Renal cortical epithelial cell (primary cell): ENCODE data around the gene ZNF446. TPM values are rescaled to one million over a fixed set of nuclear protein-coding genes. Genes with fewer than 3 reads are reported as not detected.
"Not testable (repeated sequence)": the region's sequence is repeated elsewhere in the genome, so short reads cannot be mapped to it uniquely, and the experiment has no call there.

Experiments
- DNase-seq: peaks from one replicate; pipeline ENCODE4 v3.0.0-alpha.2; 2011; ENCODE audit warnings: low read depth
- total RNA-seq: library from RNA; depleted of rRNA; stranded (reverse); fragments of >200 nt; gene quantifications from 2 replicates; pipeline ENCODE4 v1.2.3, GENCODE V29; 2014

ZNF446 gene
- total RNA-seq = 5.4 and 11.1 TPM in 2 replicates

DNA sequence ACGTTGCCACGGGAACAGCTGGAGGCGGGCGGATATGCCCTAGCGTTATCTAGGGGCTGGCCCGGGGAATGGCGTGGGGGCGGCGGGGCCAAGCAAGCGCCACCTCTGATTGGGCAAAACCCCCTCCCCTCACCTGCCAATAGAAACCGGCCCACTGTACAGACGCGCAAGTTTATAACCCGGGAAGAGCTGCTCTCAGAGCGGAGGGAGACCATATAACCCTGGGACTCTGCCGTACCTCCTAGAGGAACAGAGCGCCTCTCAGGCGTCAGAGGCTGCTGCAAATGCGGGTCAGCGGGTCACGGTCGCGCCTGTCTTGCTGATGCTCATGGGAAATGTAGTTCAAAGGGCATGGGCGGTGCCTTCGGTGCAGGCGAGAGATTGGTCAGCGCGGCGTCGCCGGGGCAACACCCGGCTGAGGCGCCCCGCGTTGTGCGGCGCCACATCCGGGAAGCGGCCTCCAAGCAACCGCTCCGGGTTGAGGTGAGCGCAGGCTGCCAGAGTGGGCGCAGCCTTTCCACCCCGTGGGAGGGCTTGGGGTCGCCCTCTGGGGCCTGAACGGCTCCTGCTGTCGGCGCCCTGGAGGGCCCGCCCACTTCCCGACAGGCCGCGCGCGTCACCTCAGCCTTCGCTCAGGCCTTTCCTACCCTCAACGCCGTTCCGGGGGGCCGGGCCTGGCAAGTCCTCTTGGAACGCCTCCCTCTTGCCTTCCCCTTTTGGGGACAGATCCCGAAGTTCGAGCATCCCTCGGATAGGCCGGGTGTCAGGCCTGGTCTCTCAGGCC, at the start of gene ZNF446:
ZNF446 (plus strand) TSS at position 639 of the 784 bp plus-strand sequence. CDS start 867 bp downstream, outside the sequence.
- DNase-seq = peak; percentile 94

DNA sequence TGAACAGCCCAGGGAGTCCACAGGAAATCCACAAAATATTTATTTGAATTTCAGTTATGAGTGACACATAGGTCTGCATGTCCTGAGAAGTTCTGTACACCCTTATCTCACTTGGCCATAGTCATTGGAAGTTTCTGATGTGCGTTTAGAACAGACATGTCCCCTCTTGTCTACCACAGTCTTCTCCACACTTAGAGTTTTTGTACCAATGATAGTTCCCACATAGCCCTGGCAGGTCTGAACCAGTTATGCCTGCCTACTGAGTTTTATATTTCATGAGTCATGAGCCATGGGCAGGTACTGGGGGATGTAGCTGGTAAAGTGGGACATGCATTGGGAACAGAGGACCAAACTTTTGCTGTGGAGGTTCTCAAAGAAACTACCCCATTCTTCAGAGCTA, 47.5 kb upstream of the ZNF446 start:
- DNase-seq = no peak

DNA sequence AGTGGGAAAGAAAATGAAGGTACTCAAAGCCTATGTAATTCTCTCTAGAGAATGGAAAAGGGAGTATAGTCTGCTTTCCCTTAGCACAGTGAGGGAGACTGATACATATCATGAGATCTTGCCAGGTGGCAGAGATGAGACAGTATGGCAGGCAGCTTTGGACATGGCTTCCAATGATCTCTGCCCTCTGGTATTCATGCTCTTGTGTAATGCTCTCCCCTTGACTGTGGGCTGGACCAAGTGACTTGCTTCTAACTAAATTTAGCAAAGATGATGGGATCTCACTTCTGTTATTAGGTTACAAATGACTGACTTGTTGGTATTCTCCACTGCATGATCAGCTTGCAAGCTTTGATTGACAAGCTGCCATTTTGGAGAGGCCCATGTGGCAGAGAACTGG, 46.4 kb upstream of the ZNF446 start:
- no peak for DNase-seq

DNA sequence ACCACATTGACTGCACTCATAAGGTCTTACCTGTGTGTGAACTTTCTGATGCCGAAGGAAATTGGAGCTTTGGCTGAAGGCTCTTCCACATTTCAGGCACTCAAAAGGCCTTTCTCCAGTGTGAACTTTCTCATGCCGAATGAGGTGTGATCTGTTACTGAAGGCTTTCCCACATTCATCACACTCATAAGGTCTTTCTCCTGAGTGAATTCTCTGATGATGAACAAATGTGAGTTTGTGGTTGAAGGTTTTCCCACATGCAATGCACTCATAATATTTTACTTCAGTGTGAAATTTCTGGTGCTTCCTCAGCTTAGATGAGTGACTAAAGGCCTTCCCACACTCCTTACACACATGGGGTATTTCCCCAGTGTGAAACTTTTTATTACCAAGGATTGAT, 41.9 kb upstream of the ZNF446 start:
- DNase-seq = peak; percentile 27

DNA sequence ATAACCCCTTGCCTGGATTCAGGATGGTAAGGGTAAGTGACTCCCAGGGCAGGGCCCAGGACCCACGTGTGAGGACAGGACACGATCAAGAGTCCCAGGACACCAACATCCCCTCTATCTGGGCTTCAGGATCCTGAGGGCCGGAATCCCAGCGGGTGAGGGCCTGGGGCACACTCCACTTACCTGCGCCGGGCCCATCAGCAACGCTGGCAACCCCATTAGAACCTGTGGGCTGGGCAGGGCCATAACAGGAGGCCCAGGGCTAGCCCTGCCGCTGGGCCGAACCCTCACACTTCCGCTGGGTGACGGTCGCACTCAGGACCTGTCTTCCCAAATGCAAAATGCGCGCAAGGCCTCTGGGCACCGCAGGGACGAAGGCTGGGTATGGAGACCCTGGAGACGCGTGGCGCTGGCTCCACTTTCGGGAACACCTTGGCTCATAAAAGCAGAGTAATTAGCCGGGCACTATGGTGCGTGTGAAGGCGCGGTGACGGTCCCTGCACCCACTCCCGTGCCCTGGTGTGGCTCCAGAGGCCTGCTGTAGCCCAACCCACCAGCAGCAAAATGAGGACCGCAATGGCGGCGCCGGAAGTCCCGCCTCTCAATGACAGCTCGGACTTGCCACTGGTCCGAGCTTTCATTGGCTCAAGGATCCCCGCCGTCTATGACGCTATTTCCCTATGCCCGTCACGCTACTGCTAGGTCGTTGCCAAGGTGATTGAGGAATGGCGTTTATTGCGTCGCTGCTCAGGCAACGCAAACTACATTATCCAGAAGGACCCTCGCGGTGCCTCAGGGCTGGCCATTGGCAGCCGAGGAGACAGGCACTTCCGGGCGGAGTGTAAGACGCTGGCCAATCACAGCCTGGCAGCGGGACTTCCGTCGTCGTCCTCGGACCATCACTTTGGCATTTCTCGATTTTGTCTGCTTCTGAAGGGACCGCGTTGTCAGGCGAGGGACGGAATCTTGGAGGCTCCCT, 36.3 kb upstream of the ZNF446 start, which contains the start of gene ZNF132:
ZNF132 (minus strand) TSS at position 578 of the 979 bp plus-strand sequence; CDS start at position 246, 332 bp downstream.
- DNase-seq = peak; percentile 100

DNA sequence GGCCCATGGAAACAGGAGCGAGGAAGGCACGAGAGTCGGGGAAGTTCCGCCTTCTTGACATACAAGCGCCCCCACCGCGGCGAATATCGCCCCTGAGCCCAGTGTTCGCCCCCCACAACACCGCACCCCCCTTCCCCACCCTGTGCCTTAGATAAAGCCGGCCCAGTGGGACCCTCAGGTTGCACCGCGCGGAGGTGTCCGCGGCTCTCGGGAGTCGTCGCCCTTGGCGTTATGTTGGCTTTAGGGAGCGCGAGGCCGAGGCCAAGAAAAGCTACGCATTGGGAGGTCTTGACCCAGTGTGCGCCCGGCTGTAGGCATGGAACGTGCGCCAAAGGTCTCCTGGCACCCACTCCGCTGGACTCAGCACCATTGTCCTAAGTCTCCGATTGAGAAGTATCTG, 35.6 kb upstream of the ZNF446 start:
- DNase-seq = no peak

DNA sequence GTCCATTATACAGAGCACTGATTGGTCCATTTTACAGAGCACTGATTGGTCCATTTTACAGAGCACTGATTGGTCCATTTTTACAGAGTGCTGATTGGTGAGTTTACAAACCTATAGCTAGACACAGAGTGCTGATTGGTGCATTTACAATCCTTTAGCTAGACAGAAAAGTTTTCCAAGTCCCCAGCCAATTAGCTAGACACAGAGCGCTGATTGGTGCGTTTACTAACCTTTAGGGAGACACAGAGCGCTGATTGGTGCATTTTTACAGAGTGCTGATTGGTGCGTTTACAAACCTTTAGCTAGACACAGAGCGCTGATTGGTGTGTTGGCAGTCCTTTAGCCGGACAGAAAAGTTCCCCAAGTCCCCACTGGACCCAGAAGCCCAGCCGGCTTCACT, 33.2 kb upstream of the ZNF446 start:
- DNase-seq = not testable (repeated sequence)

DNA sequence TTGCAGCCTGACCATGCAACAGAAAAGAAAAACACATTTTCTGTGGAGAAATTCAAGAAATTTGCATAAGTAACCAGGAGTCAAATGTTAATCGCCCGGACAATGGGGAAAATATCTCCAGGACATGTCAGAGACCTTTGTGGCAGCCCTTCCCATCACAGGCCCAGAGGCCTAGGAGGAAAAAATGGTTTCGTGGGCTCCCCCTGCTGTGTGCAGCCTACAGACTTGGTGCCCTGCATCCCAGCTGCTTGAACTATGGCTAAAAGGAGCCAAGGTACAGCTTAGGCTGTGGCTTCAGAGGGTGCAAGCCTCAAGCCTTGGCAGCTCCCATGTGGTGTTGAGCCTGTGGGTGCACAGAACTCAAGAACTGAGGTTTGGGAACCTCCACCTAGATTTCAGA, 27.3 kb upstream of the ZNF446 start:
- DNase-seq = not testable (repeated sequence)

DNA sequence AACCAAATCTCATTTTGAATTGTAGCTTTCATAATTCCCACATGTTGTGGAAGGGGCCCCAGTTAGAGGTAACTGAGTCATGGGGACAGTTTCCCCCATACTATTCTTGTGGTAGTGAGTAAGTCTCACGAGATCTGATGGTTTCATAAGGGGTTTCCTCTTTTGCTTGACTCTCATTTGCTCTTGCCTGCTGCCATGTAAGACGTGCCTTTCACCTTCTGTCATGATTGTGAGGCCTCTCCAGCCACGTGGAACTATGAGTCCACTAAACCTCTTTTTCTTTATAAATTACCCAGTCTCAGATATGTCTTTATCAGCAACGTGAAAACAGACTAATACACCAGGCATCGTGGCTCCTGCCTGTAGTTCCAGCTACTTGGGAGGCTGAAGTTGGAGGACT, 26.2 kb upstream of the ZNF446 start:
- DNase-seq = not testable (repeated sequence)

DNA sequence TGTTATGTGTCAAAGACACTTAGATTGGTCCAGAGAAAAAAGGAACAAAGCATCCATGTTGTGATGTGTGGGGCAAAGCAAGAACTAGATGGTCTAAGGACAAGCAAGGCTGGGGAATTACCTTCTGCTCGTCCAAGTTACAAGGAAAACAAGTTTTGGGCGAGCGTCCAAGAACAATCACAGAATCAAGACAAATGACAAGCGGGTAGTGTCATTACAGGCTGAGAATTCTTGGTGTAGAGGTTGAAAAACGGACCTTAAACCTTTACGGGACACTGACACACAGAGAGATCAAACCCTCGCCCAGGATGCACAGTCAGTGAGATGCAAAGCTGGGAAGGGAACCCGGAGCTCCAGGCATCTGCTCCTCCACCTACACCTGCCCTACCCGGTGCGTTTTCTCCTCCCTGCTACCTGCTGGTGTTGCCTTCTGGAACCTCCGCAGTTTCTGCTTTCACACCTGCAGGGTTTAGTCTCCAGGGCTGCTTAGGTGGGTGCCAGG, 25.2 kb upstream of the ZNF446 start:
- peak; percentile 38 for DNase-seq

DNA sequence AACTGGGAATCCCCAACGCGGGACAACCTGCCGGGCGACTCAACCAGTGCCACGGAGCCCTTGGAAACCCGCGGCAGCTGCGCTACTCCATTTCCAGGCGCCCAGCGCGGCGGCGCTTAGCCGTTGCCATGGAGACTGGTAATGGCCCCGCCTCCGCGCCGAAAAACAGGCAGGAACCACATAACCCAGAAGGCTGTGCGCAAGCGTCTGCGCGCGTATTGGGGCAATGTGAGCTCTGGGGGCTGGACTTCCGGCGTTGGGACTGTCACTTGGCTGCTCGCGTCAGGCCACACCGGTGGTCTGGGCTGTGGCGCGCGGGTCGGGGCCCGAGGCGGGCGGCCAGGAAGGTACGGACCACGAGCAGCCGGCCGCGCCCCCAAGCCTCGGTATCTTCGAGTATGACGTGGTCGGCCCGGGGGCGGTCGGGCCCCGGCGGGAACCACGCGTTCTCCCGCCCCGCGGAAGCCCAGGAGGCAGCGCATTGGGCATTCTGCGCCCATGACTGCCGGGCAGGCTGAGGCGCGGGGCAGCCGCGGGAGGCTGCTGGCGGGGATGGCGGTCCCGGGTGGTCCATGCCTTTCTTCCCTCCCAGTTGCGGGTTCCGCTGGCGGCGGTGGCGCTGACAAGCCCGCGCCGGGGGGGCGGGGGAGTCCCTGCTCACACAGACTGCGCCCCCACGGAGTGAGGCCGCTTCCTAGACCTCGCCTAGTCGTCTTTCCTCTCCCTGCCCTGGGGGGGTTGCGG, 24.6 kb upstream of the ZNF446 start, which contains the start of gene ZNF324B:
ZNF324B (plus strand) TSS at position 265 of the 744 bp plus-strand sequence. CDS start 2,080 bp downstream, outside the sequence.
- DNase-seq = peak; percentile 88

DNA sequence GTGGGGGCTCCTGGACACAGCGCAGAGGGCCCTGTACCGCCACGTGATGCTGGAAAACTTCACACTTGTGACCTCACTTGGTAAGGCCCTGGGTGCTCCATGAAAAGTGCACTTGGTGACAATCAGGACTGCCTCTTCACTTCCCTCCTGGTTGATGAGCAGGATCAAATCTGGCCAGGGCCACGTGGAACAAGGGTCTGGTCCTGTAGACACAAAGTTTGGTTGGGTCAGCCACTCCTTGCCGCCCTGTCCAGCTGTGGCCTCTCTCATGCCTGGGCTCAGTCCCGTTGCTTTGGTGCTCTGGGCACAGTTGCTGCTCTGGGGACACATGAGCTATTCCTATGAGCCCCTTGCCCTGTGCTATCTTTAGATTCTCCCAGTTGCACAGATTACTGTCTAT, 22.4 kb upstream of the ZNF446 start:
- DNase-seq = no peak

DNA sequence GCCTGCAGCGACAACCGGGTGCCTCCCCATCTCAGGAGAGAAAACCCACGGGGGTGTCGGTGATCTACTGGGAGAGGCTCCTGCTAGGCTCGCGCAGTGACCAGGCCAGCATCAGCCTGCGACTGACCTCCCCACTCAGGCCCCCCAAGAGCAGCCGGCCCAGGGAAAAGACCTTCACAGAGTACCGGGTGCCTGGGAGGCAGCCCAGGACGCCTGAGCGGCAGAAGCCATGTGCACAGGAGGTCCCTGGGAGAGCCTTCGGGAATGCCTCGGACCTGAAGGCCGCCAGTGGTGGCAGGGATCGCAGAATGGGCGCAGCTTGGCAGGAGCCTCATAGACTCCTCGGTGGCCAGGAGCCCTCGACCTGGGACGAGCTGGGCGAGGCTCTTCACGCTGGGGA, 20.8 kb upstream of the ZNF446 start:
- DNase-seq = no peak

DNA sequence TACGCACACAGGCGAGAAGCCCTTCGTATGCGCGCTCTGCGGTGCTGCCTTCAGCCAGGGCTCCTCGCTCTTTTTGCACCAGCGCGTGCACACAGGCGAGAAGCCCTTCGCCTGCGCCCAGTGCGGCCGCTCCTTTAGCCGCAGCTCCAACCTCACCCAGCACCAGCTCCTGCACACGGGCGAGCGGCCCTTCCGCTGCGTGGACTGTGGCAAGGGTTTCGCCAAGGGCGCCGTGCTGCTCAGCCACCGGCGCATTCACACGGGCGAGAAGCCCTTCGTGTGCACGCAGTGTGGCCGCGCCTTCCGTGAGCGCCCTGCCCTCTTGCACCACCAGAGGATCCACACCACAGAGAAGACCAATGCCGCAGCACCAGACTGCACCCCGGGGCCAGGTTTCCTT, 20.0 kb upstream of the ZNF446 start:
- no peak for DNase-seq

DNA sequence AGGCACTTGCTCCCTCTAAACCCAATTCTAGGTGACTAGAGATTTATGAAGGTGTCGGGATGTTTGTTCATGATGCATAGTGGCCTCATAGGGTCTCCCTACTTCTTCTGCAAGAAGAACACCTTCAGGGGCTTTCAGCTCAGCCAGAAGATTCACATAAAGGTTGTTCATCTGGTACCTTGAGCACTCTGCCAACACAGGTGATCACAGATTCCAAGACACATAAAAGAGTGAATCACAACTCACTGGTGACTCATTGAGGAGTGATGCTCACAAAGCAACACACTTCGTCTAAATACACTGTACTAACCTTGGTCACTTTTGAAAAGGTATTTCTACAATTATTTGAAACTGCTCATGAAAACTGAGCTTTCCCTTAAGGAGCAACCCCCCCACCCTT, 16.1 kb upstream of the ZNF446 start:
- peak; percentile 32 for DNase-seq

DNA sequence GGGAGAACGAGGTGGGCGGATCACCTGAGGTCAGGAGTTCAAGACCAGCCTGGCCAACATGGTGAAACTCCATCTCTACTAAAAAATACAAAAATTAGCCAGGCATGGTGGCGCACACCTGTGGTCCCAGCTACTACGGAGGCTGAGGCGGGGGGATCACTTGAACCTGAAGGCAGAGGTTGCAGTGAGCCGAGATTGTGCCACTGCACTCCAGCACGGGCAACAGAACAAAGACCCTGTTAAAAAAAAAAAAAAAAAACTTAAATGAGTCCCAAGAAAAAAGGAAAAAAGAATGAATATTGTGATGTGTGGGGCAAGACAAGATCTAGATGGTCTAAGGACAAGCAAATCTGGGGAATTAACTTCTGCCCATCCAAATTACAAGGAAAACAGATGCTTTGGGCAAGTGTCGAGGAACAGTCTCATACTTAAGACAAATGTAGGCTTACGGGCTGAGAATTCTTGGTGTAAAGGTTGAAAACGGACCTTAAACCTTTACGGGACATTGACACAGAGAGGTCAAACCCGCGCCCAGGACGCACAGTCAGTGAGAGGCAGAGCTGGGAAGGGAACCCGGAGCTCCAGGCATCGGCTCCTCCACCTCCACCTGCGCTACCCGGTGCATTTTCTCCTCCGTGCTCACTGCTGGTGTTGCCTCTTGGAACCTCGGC, 9.9 kb upstream of the ZNF446 start:
- DNase-seq = no peak

DNA sequence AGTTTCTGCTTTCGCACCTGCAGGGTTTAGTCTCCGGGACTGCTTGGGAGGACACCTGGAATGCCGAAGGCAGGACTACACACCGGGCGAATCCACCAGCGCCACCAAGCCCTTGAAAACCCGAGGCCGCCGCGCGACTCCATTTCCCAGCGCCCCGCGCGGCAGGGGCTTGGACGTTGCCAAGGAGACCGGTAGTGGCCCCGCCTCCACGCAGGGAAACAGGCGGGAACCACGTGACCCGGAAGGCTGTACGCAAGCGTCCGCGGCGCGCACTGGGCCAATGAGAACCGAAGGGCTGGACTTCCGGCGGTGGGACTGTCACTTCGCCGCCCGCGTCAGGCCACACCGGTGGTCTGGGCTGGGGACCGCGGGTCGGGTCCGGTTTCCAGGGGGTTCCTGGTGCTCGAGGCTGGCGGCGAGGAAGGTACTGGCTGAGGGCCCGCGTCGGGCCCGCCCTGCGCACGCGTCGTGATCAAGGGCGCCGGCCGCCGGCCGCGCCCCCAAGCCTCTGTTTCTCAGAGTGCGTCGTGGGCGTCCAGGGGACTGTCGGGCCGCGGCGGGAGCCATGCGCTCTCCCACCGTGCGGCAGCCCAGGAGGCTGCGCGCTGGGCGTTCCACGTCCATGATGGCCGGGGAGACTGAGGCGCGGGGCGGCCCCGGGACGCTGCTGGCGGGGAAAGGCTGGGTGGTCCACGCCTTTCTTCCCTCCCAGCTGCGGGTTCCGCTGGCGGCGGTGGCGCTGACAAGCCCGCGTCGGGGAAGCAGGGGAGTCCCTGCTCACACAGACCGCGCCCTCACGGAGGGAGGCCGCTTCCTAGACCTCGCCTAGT, 9.2 kb upstream of the ZNF446 start, which contains the start of gene ZNF324:
ZNF324 (plus strand) TSS at position 321 of the 830 bp plus-strand sequence. CDS start 2,106 bp downstream, outside the sequence.
- DNase-seq = peak; percentile 88

DNA sequence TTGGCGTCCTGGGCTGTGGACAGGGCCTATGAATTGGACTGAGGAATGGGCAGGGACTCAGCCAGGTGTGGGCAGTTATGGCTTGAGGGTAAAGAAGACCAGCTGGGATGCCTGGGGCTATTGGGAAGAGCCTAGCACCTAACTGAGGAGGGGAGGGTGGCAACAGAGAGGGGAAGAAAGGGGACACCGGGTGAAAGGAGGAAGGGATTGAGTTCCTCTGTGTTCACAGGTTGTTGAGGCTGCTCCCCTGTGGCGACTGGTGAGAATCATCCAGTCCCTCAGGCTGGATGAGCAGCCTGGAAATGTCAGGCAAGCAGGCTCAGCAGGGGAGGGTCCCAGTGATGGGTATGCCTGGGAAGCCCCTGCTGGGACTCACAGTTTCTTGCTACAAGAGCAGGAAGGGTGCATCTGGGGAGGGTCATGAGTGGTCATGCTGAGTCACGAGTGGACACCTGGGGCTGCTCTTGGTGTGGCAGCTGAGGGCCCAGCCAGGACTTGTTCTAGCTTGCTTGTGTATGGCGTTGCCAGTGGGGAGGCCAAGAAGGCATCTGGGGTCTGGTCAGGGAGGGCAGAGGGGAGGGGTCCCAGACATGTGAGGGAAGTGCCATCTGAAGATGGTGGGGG, 7.8 kb upstream of the ZNF446 start:
- no peak for DNase-seq
